K562 (cell line): ENCODE measurements around the gene IGF2R. TPM values are rescaled to one million over a fixed set of nuclear protein-coding genes. Genes with fewer than 3 reads are reported as not detected.

Source experiments
- ATAC-seq: fragments of 200-7000 bp; cut with Tn5 transposase; 3 replicates; pipeline ENCODE4 v1.9.1; 2020; ENCODE audit warnings: moderate library complexity
- BruUV-seq: library from RNA; stranded (reverse); fragments of 400-500 nt; replicated peaks from 2 replicates; lab custom pipeline; 2021; lab: Mats Ljungman, UMichigan
- CTCF ChIA-PET: fragments of 300-600 bp; formaldehyde crosslinking; extraction: SDS; loops from one replicate; lab custom pipeline; 2021; ENCODE audit warnings: low intra/inter-chr PET ratio; lab: Yijun Ruan, JAX
- POLR2A ChIA-PET: fragments of 300-600, 350-650 bp; sonication (Branson Sonifier 250); formaldehyde crosslinking; extraction: SDS; loops from one replicate; lab custom pipeline; 2021; ENCODE audit warnings: antibody characterized with exemption, inconsistent platforms; lab: Yijun Ruan, JAX
- DNase-seq, 4 experiments: peaks; one replicate each; pipeline versions ENCODE4 v3.0.0 to v3.0.0-alpha.2; 2011 to 2018; ENCODE audit warnings: low spot score in 3 of 4, mixed read lengths in 3 of 4; ENCODE audit errors: extremely low read depth in 1 of 4
- FAIRE-seq: peaks from 2 replicates; lab custom pipeline; 2011; peaks lifted over from hg19 to GRCh38; lab: Jason Lieb, UNC
- H2AFZ ChIP-seq: 2 replicates; pipeline ENCODE4 v1.6.0; 2011; ENCODE audit warnings: low read depth, low read length, control low read depth, inconsistent platforms
- H3K27ac ChIP-seq: fragments of 200-600 bp; 3 replicates; pipeline ENCODE4 v1.8.0; 2011; ENCODE audit warnings: low read depth, mild to moderate bottlenecking, control low read depth, inconsistent platforms, low read length, moderate library complexity, mixed read lengths; ENCODE audit errors: extremely low read depth
- H3K27me3 ChIP-seq, 2 experiments: fragments of 300-600 bp in 1 of 2; 2 replicates in 1 of 2; 3 replicates in 1 of 2; pipeline versions ENCODE4 v1.6.0 to v1.8.0; 2011; ENCODE audit warnings: inconsistent platforms in 2 of 2, low read length in 2 of 2, mild to moderate bottlenecking in 1 of 2, mixed read lengths in 1 of 2, moderate library complexity in 1 of 2; ENCODE audit not compliant: control insufficient read depth in 2 of 2, insufficient read depth in 2 of 2
- H3K36me3 ChIP-seq: fragments of 300-600 bp; 3 replicates; pipeline ENCODE4 v1.8.0; 2011; ENCODE audit warnings: mild to moderate bottlenecking, low read length, inconsistent platforms; ENCODE audit not compliant: control insufficient read depth, insufficient read depth
- H3K4me1 ChIP-seq, 2 experiments: fragments of 200-600 bp in 1 of 2; replicated peaks in 1 of 2; 2 replicates in 1 of 2; 3 replicates in 1 of 2; pipeline versions ENCODE4 v1.5.1 to v1.8.0; 2011; ENCODE audit warnings: inconsistent platforms in 2 of 2, low read length in 2 of 2, mild to moderate bottlenecking in 1 of 2, mixed read lengths in 1 of 2, moderate library complexity in 1 of 2; ENCODE audit not compliant: control insufficient read depth in 2 of 2, insufficient read depth in 2 of 2
- H3K4me2 ChIP-seq: 2 replicates; pipeline ENCODE4 v1.6.1; 2011; ENCODE audit warnings: low read length, control low read depth, inconsistent platforms, mixed read lengths; ENCODE audit not compliant: insufficient read depth
- H3K4me3 ChIP-seq: fragments of 200-600 bp; sonication (generic), shearing (Covaris generic); 2 replicates; pipeline ENCODE4 v1.5.1; 2016; ENCODE audit warnings: control low read depth, inconsistent platforms
- H3K79me2 ChIP-seq: fragments of 200-600 bp; 3 replicates; pipeline ENCODE4 v1.8.0; 2011; ENCODE audit warnings: low read length, inconsistent platforms; ENCODE audit not compliant: control insufficient read depth, insufficient read depth
- H3K9ac ChIP-seq, 2 experiments: 2 replicates each; pipeline versions ENCODE4 v1.6.0 to v1.6.1; 2011; ENCODE audit warnings: low read depth in 2 of 2, low read length in 2 of 2, control low read depth in 1 of 2, inconsistent platforms in 1 of 2, mild to moderate bottlenecking in 1 of 2, mixed read lengths in 1 of 2; ENCODE audit not compliant: insufficient read depth in 1 of 2
- H3K9me1 ChIP-seq: one replicate; pipeline ENCODE4 v1.6.0; 2011; ENCODE audit warnings: inconsistent platforms, mild to moderate bottlenecking, low read length, moderate library complexity; ENCODE audit not compliant: control insufficient read depth, insufficient read depth
- H3K9me3 ChIP-seq: replicated peaks from 2 replicates; pipeline ENCODE4 v1.5.1; 2011; ENCODE audit warnings: low read depth, low read length, inconsistent platforms; ENCODE audit not compliant: control insufficient read depth, insufficient read depth
- H4K20me1 ChIP-seq: replicated peaks from 2 replicates; pipeline ENCODE4 v1.6.1; 2011; ENCODE audit warnings: low read length, inconsistent platforms, mixed read lengths; ENCODE audit not compliant: control insufficient read depth, insufficient read depth
- ASH1L ChIP-seq: fragments of 450-650 bp; IDR thresholded peaks from 2 replicates; pipeline ENCODE4 v1.6.1; 2018; ENCODE audit warnings: borderline replicate concordance, mild to moderate bottlenecking, low read depth; ENCODE audit not compliant: partially characterized antibody
- BRF1 ChIP-seq: IDR thresholded peaks from 3 replicates; pipeline ENCODE4 v1.6.1; 2011; ENCODE audit warnings: borderline replicate concordance, mild to moderate bottlenecking; ENCODE audit not compliant: insufficient read length; ENCODE audit errors: extremely low read depth
- CBFA2T3 ChIP-seq: fragments of 450-650 bp; IDR thresholded peaks from 2 replicates; pipeline ENCODE4 v1.6.1; 2017
- CBX5 ChIP-seq: IDR thresholded peaks from 2 replicates; pipeline ENCODE4 v1.6.1; 2014; ENCODE audit warnings: low read depth, borderline replicate concordance
- CCNT2 ChIP-seq: IDR thresholded peaks from 2 replicates; pipeline ENCODE4 v1.6.1; 2011; ENCODE audit warnings: borderline replicate concordance, low read depth, mild to moderate bottlenecking, moderate library complexity, mixed read lengths, low read length; ENCODE audit not compliant: insufficient read length; ENCODE audit errors: extremely low read depth
- FOXK1 ChIP-seq: sonication (generic); formaldehyde crosslinking; IDR thresholded peaks from 2 replicates; pipeline ENCODE4 v1.8.0; 2022; ENCODE audit warnings: missing genetic modification reagents, mild to moderate bottlenecking, borderline replicate concordance
- FOXP1 ChIP-seq: sonication (generic); formaldehyde crosslinking; IDR thresholded peaks from 2 replicates; pipeline ENCODE4 v1.8.0; 2022; ENCODE audit warnings: mild to moderate bottlenecking, missing genetic modification reagents
- NELFE ChIP-seq: IDR thresholded peaks from 2 replicates; pipeline ENCODE4 v1.6.1; 2011; ENCODE audit warnings: mild to moderate bottlenecking; ENCODE audit not compliant: insufficient read depth, insufficient read length
- POLR2G ChIP-seq: fragments of 200-400 bp; formaldehyde crosslinking; IDR thresholded peaks from 2 replicates; pipeline ENCODE4 v1.6.1; 2017; ENCODE audit warnings: low read depth, mild to moderate bottlenecking, antibody characterized with exemption, low read length, moderate library complexity
- POLR3G ChIP-seq: IDR thresholded peaks from 2 replicates; pipeline ENCODE4 v1.6.1; 2011; ENCODE audit not compliant: insufficient read length, insufficient replicate concordance; ENCODE audit errors: extremely low read depth
- TAL1 ChIP-seq: fragments of 450-650 bp; IDR thresholded peaks from 2 replicates; pipeline ENCODE4 v1.6.1; 2016; ENCODE audit warnings: mild to moderate bottlenecking
- ZNF695 ChIP-seq: fragments of 450-650 bp; formaldehyde crosslinking; IDR thresholded peaks from 2 replicates; pipeline ENCODE4 v1.4.0; 2020; ENCODE audit warnings: mild to moderate bottlenecking, moderate library complexity
- WGBS: fragments of 100-300 bp; shearing (Covaris generic); methylation state at CpG from one replicate; pipeline ENCODE4 v1.1.6; 2016; ENCODE audit warnings: low coverage, mixed read lengths; ENCODE audit not compliant: insufficient coverage; ENCODE audit errors: missing lambda C conversion rate; 5-methylcytosine and 5-hydroxymethylcytosine counted together
- in situ Hi-C: fragments of 300-500 bp; cut with MboI; formaldehyde crosslinking; loops from 4 replicates; pipeline ENCODE4 v1.15.0; 2018; ENCODE audit warnings: inconsistent platforms, mixed read lengths
- intact Hi-C: fragments of 100-400 bp; cut with micrococcal nuclease; formaldehyde crosslinking; loops from 2 replicates; pipeline ENCODE4 v1.14.2; 2022
- polyA plus RNA-seq, 8 experiments: library from polyadenylated mRNA; depleted of rRNA in 4 of 8; stranded (reverse) in 5 of 8; unstranded in 3 of 8; fragments of >200 nt; fragmentation: Nextera tagmentation in 2 of 8; fragmentation: Illumina TruSeq in 1 of 8; extraction: Ambion mirVana in 2 of 8; extraction: Trizol in 1 of 8; gene quantifications; 2 replicates each; pipeline versions ENCODE4 v1.2.1 to v1.2.3, GENCODE V29; 2011 to 2014; ENCODE audit warnings: inconsistent platforms in 1 of 8, missing spikeins in 1 of 8
- total RNA-seq, 7 experiments: library from RNA; depleted of rRNA in 6 of 7; stranded (reverse); fragments of >200 nt in 6 of 7; fragmentation: Illumina TruSeq in 2 of 7; extraction: Trizol in 2 of 7; gene quantifications; 2 replicates each; pipeline versions ENCODE4 v1.2.1 to v1.2.3, GENCODE V29; 2011 to 2021; ENCODE audit warnings: low replicate concordance in 1 of 7
- TF ChIP-seq, protein P1 (sequence below): fragments of 250-450 bp; sonication (Bioruptor Pico); IDR thresholded peaks from 2 replicates; pipeline ENCODE4 v1.8.0; 2022; ENCODE audit warnings: inconsistent platforms, mild to moderate bottlenecking, moderate library complexity, borderline replicate concordance
- TF ChIP-seq, protein P2 (sequence below): sonication (generic); formaldehyde crosslinking; IDR thresholded peaks from 2 replicates; pipeline ENCODE4 v1.8.0; 2022; ENCODE audit warnings: mild to moderate bottlenecking, missing genetic modification reagents
- TF ChIP-seq, protein P3 (sequence below): fragments of 250-450 bp; sonication (Bioruptor Pico); IDR thresholded peaks from 2 replicates; pipeline ENCODE4 v1.4.0; 2020; ENCODE audit warnings: mild to moderate bottlenecking, moderate library complexity

Gene IGF2R
- total and polyA plus RNA-seq, 9 of the 15 experiments (the other 6 are each of a cell fraction or from before 2014, with no cell fraction given): 3.5 to 92.3 (median 34.5) TPM

DNA sequence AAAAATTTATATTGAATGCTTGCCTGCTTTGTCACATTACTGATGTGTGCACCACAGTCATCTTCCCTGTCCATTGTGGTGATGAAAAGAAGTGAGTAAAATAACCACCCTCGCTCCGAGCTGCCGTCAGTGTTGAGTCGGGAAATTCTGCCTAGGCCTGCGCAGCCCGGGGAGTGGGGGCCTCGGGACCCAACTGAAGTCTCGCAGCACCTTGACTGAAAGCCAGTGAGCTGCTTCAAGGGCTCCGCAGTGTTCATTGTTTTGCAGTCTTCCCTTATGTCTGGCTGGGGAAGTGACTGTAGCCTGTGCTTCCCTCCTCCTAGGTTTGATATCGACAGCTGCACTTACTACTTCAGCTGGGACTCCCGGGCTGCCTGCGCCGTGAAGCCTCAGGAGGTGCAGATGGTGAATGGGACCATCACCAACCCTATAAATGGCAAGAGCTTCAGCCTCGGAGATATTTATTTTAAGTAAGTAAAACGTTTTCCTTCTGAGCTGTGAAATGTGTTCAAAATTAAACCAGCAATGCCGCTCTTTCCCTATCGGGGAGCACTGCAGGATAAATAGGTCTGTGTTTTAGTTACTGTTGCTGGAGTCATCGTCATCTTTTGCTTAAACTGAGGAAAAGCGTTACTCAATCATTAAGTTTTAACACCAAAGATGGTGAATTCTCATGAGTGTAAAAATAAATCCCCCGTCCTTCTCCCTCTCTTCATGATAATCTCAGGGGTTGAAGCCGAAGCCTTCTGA is 120.1 kb downstream of the IGF2R start:
- BruUV-seq: no TSS peak
- intact Hi-C loops: loop anchor here (1.0 to 5.0 kb wide), 2 partner anchors 14 to 368 kb away; no protein-coding TSS in a partner anchor
- CTCF ChIA-PET: interaction anchor here (0.8 to 0.9 kb wide), 2 partner anchors 367 to 579 kb away, joined by 3 read pairs; no protein-coding TSS in a partner anchor
- ATAC-seq: no peak
- Histone ChIP-seq H3K4me2 (no peak overlapping the region), H3K79me2 (no peaks in the 10 kb centered on the region), H3K36me3 (peaks cover 95% of the 10 kb centered on the region), H4K20me1 (peaks cover 4% of the 10 kb centered on the region; the same call in 1 of the 2 replicates), H3K4me1 (no peaks in the 10 kb centered on the region), H3K9me1 (no peaks in the 10 kb centered on the region), H3K4me3 (no peak overlapping the region), H3K9me3 (no peaks in the 10 kb centered on the region), H3K27ac (no peak overlapping the region), H3K9ac (no peak overlapping the region), H2AFZ (no peak overlapping the region), H3K27me3 (no peaks in the 10 kb centered on the region)
- DNase-seq: no peak
- POLR2A ChIA-PET: interaction anchor here (0.6 to 1.7 kb wide), 9 partner anchors 9 to 365 kb away, joined by 3 to 8 read pairs (median 3); no protein-coding TSS in a partner anchor
- 91% methylated on average over 20 of the region's 21 CpGs for WGBS
- no peak for TF ChIP-seq CBFA2T3
- no peak for TF ChIP-seq ZNF695 (CRISPR knock-in tag)
- TF ChIP-seq, protein P1, sequence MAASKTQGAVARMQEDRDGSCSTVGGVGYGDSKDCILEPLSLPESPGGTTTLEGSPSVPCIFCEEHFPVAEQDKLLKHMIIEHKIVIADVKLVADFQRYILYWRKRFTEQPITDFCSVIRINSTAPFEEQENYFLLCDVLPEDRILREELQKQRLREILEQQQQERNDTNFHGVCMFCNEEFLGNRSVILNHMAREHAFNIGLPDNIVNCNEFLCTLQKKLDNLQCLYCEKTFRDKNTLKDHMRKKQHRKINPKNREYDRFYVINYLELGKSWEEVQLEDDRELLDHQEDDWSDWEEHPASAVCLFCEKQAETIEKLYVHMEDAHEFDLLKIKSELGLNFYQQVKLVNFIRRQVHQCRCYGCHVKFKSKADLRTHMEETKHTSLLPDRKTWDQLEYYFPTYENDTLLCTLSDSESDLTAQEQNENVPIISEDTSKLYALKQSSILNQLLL (CRISPR knock-in tag): no peak
- no peak for TF ChIP-seq CBX5
- TF ChIP-seq, protein P2, sequence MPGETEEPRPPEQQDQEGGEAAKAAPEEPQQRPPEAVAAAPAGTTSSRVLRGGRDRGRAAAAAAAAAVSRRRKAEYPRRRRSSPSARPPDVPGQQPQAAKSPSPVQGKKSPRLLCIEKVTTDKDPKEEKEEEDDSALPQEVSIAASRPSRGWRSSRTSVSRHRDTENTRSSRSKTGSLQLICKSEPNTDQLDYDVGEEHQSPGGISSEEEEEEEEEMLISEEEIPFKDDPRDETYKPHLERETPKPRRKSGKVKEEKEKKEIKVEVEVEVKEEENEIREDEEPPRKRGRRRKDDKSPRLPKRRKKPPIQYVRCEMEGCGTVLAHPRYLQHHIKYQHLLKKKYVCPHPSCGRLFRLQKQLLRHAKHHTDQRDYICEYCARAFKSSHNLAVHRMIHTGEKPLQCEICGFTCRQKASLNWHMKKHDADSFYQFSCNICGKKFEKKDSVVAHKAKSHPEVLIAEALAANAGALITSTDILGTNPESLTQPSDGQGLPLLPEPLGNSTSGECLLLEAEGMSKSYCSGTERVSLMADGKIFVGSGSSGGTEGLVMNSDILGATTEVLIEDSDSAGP: no peak
- TF ChIP-seq FOXP1: no peak
- TF ChIP-seq, protein P3, sequence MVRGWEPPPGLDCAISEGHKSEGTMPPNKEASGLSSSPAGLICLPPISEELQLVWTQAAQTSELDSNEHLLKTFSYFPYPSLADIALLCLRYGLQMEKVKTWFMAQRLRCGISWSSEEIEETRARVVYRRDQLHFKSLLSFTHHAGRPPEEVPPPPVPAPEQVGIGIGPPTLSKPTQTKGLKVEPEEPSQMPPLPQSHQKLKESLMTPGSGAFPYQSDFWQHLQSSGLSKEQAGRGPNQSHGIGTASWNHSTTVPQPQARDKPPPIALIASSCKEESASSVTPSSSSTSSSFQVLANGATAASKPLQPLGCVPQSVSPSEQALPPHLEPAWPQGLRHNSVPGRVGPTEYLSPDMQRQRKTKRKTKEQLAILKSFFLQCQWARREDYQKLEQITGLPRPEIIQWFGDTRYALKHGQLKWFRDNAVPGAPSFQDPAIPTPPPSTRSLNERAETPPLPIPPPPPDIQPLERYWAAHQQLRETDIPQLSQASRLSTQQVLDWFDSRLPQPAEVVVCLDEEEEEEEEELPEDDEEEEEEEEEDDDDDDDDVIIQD (CRISPR knock-in tag): no peak
- TF ChIP-seq TAL1: no peak
- no peak for TF ChIP-seq POLR2G
- no peak for TF ChIP-seq FOXK1 (CRISPR knock-in tag)
- no peak for TF ChIP-seq ASH1L
- TF ChIP-seq POLR3G: no peak
- no peak for TF ChIP-seq CCNT2
- no peak for TF ChIP-seq NELFE
- TF ChIP-seq BRF1: no peak
- in situ Hi-C loops: no loop called here
- no peak for FAIRE-seq
